ENCODE results near the gene CCNJL.

The CCNJL gene

DNA sequence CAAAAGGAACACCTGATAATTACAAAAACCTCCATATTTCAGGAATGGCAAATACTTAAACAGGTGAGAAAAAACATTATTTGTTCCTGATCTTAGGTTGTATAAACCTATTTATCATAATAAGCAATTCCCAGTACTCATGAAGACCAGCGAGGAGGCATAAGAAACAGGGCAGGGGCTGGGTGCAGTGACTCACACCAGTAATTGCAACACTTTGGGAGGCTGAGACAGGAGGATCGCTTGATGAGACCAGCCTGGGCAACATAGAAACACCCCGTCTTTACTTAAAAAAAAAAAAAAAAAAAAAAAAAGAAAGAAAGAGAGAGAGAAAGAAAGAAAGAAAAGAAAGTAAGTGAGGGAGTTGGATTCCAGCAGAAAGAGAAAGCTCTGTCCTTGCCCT lies 21.6 kb downstream of the CCNJL start:
- DNase-seq (ENCODE audit: low read depth, low spot score): no peak

DNA sequence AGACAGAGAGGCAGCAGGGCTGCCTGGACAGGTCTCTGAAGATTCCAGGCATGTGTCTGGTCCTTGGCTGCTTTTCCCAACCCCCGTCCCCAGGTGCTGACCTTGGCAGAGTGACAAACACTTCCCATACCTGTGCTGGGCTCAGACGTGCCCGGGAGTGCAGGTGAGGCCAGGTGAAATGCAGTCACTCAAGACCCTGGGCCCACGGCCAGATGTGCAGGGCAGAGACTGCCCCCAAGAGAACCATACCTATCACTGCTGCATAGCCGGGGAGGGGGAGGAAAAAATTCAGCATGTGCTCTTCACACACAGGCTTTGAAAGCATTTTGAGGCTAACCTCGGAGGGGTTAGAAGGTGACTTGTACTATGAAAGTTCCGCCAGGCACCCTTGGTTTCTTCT lies 22.6 kb downstream of the CCNJL start:
- no peak for DNase-seq (ENCODE audit: low read depth, low spot score)

DNA sequence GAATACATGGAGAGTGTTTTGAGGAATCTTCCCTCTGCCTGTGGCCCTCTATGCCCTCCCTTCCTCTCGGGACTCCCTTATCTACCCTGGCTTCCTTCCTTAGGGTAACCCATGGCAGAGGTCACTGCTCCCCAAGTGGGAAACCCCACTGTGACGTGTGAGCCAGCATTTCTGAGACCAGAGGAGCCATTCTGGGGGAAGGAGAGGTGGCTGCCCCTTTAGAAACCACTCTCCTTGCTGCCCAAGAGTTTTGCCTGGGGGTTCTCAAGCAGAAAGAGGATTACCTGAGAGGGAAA lies 23.1 kb downstream of the CCNJL start:
- no peak for DNase-seq (ENCODE audit: low read depth, low spot score)

DNA sequence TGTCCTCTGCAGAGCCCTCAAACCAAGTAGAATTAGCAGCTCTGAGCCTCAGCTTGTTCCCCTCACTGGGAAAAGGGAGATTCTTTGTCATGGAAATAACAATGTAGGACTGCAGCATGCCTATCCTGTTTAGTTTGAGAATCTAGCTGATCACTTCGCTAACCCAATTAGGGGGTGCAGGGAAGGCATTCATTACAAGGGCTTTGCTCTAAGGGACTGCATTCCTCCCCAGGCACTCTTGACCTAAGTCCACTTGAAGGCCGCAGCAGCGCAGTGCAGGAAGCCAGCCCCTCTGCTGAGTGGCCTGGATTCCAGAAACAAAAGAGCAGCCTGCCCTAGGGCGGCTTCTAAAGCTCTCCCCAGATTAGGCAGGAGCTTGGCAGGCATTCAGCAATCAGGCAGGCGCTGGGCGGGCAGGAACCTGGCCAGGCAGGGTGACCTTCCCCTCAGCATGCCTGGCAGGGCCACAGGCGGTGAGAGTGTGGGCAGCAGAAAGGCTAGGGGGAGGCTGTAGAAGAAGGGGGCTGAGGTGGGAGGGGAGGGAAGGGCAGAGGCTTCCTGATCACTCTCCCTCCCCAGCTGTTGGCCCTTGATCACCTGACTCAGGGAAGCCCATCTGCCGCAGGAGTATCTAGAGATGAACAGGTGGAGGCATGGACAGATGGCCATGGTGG lies 24.8 kb downstream of the CCNJL start:
- DNase-seq (ENCODE audit: low read depth, low spot score): no peak

DNA sequence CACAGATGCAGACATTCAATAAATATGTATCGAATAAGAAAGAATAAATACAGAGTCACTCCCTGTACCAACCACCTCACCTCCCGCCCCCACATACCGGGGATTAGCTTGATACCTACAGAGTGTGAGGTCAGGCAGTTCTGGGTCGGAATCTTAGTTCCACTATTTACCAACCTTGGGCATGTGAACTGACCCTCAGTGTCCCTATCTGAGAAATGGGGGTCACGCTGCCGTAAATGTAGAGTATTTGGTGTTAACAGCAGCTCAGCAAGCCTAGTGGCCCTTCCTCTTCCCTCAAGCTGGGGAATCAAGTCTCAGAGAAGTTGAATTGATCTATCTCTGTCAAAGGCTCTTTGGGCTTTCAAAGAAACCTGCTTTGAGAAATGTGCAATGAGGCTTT lies 25.4 kb downstream of the CCNJL start:
- DNase-seq (ENCODE audit: low read depth, low spot score): no peak

DNA sequence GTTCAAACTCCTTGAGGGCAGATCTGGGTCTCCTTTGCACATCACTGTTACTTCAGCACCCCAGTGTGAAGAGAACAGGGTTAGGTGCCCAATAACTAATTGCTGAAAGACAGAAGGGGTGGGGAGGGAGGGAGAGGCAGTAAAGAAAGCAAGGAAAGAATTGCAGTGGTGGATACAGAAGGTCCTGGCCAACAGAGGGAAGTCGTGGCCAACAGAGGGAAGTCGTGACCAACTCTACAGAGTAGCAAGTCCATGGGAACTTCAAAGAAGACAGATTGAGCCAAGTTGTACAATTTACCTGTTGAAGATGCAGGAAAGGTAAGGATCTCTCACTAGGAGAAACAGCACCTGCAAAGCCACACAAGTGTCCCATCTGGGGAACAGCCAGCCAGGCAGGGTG lies 27.0 kb downstream of the CCNJL start:
- DNase-seq (ENCODE audit: low read depth, low spot score): no peak

DNA sequence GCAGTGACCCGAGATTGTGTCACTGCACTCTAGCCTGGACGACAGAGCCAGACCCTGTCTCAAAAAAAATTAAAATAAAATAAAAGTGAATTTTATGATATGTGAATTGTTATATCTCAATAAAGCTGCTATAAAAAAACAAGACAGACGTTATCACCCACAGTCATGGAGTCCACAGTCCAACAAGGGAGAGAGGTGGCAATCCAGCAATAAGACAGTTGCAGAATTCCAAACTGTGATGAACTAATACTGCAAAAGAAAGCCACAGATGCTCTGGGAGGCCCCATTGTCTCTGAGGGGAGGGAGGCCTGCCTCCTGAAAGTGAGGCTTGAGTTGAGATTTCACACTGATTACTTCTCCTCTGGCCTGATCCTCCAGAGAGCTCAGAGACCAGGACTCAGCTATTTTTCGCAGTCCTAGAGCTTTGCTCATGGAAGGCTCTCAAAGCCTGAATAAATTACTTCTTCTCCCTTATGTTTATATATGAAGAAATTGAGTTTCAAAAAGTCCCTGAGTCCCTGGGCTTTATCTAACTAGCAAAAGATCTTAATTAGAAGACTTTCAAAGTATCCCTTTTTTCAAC lies 28.0 kb downstream of the CCNJL start:
- DNase-seq (ENCODE audit: low read depth, low spot score): no peak

DNA sequence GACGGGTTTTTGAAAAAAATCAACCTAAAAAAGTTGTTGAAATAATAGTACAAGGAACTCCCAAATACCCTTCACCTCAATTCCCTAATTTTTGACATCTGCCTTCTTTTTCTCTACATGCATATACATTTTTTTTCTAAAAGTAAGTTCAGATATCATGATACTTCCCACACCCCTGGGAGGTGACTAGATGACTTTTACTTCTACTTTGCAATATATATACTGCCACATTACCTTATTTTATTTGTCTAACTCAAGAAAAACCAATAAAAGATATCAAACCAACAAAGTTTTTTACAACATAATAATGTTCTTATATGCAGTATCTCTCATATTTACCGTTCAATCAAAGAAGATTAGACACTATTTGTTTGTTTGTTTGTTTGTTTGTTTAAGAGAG lies 31.1 kb downstream of the CCNJL start:
- DNase-seq (ENCODE audit: low read depth, low spot score): no peak

DNA sequence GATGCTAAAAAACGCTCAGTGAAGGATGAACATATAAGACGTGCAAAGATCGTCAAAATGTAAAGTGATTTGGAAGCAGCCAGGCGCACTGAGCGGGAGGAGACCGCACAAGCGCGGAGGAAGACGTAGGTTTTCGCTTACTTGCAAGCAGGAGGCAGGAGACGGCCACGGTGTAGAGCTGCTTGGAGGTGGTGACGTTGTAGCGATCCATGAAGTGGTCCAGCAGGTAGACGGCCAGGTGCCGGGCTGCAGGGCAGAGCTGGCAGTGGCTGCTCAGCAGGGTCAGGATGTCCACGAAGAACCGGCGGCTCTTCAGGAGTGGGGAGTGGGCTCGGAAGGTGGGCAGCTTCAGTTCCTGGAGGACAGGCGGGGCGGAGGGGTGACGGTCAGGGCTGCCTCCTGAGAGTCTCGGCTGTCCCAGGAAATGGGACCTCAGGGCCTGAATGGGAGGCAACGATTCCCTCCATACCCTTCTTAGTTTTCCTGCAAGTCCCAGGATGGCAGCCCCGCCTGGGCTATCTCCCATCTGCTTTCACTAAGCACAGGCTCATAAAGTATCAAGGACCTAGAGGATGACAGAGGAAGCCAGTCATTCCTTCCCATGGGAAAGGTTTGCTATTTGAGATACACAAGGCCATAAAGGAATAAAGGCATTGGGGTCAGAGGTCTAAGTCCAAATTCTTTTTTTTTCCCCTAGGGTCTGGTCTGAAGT lies 31.8 kb downstream of the CCNJL start:
- DNase-seq (ENCODE audit: low read depth, low spot score): no peak

DNA sequence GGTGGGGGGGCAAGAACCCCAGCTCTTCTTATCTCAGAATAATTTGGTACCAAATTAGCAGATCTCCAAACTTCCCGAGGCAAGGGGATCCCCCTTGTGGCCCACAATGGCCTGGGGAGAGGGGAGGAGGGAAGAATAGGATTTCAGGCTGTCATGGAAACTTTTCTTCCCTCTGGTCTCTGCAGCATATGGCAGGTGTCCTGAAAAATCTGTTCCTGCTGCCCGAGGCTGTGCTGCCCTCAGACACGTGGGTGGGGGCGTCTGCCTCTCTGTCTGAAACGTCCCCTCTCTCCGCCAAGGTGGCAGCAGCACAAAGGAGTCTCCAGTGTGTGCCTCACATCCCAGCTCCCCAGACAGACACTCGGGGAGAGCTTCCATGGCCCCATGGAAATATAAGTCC lies 34.0 kb downstream of the CCNJL start:
- no peak for DNase-seq (ENCODE audit: low read depth, low spot score)

DNA sequence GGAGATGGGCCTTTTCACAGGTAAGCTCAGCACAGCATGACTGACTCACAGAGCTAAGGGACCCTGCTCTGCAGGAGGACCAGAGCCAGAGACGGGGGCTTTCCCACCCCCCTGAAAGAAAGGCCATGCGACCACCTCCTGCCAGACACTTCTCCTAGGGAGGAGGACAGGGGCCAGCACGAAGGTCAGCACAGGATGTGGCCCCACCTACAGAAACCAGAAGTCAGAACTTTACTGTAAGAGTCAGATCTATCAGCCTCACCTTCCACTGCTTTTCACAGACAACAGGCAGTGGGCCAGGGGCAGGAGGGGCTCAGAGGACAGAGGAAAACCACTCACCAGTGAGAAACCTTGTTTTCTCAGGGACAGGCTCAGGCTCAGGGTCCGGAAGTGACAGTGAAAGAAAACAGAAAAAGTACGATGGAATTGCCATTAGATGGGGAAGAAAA lies 37.9 kb downstream of the CCNJL start:
- DNase-seq (ENCODE audit: low read depth, low spot score): no peak

DNA sequence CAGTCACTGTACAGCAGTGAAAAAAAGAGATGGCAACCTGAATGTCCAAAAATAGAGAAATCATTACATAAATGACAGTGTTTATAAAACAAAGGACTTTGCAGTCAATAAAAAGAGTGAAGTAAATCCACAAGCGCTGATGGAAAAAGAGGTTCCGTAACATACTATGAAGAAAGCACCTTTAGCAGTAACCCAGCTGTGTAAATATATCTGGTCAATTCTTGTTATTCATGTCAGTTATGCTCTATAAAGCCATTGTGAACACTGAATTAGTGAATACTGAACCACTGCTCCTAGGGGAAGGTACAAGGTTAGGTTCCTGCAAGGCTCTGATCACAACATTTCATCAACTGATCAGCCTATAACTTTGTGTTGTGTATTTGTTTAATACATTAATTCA lies 39.5 kb downstream of the CCNJL start:
- DNase-seq (ENCODE audit: low read depth, low spot score): no peak

DNA sequence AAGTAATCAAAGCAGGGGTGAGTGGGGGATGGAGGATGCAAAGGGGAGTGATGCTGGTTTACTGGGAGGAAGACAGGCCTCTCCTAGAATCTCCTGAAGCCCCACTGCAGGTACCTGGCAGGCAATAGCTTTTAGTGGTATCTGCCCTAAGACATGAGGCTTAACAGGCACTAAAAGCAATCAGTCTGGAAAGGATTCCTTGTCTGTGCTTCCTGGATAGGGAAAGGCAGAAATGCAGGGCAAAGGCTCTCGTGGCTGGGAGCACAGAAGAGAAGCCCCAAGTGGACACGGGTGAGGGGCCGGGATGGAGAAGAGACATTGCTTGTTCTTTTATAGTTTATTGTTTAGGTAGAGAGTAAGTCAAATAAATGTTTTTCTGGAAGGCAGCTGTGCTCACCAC lies 40.1 kb downstream of the CCNJL start:
- DNase-seq (ENCODE audit: low read depth, low spot score): no peak

DNA sequence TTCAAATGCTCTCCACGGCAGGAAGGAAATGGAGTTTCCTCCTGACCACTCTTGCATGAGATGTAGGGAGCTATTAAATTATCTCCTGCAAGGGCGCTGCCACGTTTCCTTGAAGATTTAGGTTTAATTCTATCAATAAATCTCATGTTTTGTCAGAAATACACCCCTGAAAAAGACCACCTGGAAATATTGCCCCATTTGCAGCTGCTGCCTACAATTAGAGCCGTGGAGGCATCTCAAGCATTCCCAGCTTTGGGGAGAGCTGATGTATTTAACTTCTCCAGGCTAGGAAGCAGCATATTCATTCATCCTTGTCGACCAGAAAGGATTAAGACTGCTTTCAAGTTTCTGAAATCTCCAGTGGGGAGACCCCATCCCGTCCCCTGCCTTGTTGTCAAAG lies 40.5 kb downstream of the CCNJL start:
- DNase-seq (ENCODE audit: low read depth, low spot score): no peak

DNA sequence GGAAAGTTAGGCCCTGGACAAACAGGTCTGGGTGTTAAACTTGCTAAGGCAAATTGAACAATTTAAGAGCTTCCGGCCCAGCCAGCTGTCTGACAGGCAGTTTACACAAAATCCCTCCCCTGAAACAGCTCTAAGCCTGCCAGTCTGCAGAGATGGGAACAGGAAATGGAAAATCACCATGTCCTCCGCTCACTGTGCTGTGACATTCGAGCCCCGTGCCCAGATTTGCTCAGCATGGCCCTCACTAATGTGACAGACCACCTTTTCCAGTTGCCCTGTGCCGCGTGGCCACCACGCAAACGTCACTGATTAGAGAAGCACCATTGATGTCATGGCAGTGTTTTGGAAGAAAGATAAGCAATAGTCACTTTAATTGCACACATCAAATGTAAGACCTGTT lies 41.0 kb downstream of the CCNJL start:
- no peak for DNase-seq (ENCODE audit: low read depth, low spot score)

DNA sequence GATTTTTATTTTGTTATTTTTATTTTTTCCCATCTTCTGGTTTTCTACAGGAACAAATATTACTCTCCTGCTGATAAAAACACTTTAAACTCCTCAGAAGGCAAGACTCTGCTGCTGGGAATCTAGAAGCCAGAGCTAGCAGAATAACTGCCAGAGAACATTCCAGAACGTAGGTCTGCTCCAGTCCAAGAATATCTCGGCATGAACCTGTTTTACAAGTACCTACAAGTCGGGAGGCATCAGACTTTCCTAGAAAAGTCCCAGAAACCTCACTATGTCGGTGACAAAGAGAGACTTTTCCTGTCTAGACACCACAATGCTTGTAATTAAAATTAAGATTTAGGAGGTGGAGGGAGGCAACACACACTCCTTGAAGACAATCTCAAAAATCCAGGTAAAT lies 41.7 kb downstream of the CCNJL start:
- DNase-seq (ENCODE audit: low read depth, low spot score): no peak

DNA sequence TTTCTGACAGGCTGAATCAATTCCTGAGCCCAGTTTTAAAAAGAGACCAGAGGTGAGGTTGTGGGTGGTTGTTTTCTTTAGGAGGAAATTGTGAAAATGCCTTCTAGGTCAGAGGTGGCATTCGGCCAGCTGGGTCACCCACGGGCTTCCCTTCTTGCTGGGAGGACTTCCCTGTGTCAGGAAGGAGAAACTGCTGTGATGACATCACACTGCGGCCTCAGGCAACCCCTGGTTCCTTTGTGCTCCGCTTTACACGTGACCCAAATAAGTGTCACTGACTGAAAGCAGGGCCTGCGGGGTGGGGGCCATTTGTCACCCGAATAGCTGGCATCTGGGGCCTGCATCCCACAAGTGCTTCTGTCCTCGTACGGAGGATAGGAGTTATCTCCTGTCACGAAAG lies 43.3 kb downstream of the CCNJL start:
- DNase-seq (ENCODE audit: low read depth, low spot score): peak; percentile 26

DNA sequence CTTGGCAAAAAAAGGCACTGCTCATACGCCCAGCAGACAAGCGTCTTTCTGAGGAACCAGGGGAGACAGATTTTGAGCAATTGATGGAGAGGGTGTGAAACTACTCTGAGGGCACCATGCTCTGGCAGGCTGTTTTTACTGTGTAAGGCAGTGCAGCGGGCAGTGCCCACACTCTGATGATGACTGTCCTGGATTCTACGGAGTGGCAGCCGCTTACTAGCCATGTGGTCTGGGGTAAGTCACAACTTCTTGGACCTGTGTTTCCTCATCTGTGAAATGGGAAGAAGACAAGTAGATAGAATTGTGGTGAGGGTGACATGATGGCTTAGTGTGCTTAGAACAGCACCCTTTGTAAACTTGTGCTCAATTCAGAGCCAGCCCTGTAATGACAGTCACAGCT lies 44.2 kb downstream of the CCNJL start:
- DNase-seq (ENCODE audit: low read depth, low spot score): no peak

DNA sequence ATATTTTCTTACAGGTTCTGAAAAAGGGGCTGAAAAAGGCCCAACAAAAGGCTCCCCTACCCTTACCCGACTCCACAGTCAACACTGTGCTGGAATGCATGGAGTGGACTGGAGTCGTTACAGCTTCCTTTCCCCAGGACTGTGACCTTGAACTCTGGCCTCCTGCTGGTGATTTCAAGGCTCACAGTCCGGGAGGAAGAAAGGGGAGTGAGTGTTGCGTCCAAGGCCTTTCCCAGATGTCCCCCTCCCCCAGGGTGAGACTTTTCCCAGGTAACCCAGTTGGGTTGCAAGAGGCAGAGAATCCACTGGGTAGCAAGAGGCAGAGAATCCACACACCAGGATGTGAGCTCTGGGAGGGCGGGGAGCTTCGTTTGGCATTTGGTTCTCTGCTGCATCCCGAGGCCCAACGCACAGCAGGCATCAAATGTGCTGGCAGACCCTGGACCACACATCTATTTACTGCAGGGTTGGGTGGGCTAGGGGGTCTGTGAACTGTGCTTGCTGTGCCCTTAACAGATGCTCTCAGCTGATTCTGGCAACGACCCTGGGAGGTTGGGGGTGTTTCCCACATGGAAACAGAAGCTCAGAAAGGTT lies 45.5 kb downstream of the CCNJL start:
- DNase-seq (ENCODE audit: low read depth, low spot score): no peak

DNA sequence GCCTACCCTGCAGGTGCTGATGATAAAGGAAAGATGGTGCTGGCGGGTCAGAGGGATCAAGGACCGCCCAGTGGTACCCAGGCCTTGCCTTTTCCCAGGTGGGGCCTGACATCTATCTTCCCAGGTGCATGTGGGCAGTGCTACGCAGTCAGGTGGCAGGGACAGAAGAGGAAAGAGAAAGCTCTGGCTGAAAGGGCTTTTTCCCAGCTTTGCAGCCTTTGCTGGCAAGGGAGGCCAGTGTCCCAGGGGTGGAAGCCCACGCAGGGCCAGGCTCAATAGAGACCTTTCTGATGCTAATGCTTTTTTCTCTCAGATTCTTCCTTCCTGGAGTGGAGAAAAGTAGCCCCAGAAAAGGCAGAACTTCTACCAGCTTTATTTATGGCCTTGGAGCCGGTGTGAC lies 46.3 kb downstream of the CCNJL start:
- no peak for DNase-seq (ENCODE audit: low read depth, low spot score)

DNA sequence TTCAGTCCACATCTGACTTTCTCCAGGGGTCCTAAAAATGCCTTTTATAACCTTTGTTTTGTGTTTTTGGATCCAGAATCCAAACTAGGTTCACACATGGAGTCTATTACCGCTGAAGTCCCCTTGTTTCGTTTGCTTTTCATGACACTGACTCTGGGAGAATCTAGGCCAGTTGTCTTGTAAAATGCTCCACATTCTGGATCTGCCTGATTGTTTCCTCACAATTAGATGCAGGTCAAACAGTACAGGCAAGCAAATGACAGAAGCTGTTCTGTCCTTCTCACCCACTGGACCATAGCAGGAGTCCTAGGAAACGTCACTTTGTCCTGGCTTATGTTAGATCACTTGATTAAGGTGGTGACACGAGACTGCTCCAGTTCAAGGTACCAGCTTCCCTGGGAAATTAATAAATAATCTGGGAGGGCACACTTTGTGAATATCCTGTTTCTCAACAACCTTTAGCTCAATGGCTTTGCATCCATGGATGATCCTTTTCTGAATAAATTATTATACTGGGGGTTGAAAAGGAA lies 49.0 kb downstream of the CCNJL start:
- DNase-seq (ENCODE audit: low read depth, low spot score): no peak

DNA sequence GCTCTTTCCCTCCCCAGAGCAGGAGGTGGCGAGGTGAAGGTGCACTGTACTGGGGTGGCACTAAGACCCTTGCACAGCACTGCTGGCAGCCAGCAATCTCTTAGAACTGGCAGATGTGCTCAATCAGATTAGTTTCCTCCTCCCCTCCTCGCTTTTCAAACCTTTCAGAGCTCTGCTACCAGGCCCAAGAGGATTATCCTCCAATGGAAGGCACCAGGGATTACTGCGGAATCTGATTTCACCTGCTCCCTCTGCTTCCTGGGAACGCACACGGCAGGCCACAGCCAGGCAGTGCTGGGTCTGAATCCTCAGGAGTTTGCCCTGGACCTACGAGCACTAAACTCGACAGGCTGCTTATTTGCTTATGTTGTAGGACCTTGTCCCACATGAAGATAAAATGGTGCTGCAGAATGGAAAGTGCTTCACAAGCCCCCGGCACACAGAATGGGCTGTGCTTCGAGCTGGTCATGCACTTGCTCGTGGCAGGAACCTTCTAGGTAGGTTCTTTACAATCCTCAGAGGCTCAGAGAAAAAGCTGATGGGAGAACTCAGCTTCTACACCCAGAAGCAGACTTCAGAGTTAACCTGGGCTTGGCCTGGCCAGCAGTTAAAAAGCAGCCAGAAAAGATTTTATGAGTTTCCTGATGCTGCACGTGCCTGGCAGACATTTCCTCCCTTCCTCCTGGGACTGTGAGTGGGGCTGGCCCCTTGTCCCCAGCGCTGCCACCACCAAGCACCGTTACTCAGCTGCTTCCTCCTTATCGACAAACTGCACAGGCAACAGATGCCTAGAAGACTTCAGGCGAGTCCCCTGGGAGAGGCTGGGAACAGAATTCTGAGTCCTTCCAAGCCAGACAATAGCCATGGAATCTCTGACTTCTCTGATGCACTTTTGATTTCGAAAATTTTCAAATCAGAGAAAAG lies 50.0 kb downstream of the CCNJL start:
- no peak for DNase-seq (ENCODE audit: low read depth, low spot score)
